ENCODE data around the gene ARHGAP4.

Gene ARHGAP4

DNA sequence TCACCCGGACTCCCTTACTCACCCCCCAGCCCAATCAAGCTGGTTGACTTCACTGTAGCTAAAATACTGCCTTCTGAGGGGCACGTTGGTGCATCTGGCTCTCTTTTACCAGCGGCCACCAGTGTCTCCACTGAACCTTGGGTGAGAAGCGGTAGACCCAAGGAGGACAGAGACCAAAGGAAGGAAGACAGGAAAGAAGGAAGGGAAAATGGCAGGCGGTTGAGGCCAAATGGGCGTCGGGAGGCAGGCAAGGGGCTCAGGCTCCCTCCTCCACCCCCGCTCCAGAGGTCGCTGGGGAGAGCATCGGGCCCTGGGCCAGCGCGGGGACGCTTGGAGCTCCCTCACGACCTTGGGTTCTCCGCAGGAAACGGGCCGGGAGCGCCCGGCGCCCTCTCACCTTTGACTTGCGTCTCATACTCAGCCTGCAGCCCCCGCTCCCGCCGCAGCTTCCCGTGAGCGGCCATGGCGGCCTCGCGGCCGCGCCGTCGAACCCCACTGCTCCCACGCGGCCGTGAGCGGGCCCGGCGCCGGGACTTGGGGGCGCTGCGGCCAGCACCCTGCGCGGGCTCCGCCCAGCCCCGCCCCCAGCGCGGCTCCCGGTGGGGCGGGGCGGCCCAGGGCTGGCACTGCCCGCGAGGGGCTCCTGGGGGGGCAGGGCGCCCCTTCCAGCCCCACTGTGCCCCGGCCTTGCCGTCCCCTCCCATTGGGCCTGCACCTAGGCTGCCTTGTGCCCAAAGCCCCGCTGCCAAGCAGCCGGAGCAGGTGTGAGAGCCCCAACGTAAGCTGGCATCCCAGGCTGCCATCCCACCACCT is at the start of gene ARHGAP4:
TSS of gene ARHGAP4 (minus strand) at position 526 of the 813 bp plus-strand sequence. CDS start at position 464, 62 bp downstream.
- H3K4me3 ChIP-seq (ENCODE audit: low read length): peak within 1 kb of the TSS; percentile 74
- TF ChIP-seq ZNF274 (IDR thresholded peaks at IDR 0.05; ENCODE audit: low read depth, low read length): no peak

DNA sequence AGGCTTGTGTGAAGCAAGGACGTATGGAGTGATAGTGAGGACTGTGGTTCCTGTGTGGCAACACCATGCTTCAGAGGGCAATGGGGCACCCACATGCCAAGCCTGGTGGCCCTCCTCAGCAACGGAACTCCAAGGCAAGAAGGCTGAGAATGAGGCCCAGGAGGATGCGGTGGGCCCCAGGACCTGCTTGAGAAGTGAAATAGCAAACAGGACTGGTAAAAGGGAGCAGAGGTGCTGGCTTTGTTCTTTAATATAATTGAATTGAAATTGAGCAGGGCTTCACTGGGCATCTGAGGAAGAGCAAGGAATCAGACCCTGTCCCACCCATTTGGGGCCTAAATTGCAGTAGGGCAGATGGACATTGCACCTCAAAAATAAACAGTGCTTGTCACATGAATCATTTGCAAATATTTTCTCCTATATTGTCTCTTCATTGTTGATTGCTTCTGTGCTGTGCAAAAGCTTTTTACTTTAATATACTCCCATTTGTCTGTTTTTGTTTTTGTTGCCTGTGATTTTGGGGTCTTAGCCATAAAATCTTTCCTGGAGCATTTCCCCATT is 48.7 kb upstream of the ARHGAP4 start:
- TF ChIP-seq ZNF274 (IDR thresholded peaks at IDR 0.05; ENCODE audit: low read depth, low read length): no peak
- H3K4me3 ChIP-seq (ENCODE audit: low read length): no peak overlapping the region

DNA sequence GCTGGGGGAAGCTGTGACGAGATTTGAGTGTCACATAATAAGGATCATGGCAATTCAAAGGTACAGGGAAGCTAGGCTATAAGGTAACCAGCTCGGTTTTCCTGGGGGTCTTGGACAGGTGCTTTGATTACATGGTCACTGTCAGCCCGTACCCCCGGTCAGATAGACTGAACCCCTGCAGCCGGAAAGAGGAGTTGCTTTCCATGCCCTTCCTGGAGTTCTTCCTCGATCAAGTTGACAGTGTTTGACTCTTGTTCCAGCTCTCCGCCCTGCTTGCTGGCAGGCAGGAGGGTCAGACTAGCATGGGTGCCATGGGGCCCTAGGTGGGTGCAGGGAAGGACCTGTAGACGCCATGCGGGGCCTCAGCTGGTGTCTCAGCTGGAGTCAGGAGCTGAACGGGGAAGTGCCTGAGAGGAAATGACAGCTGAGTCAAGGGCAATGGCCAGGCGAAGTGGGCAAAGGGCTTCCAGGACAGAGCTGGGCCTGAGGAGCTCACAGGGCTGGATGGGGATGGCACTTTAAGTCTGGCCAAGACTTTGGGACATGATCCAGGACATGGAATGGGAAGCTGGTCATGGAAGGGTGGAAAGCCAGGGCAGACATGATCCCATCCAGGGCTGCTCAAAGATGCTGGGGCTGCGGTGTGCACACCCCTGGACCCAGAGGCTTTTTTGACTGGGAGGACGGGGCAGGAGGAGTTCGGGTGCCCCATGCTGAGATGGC is 48.1 kb upstream of the ARHGAP4 start:
- H3K4me3 ChIP-seq (ENCODE audit: low read length): no peak overlapping the region; the same call in 1 of the 2 replicates
- no peak for TF ChIP-seq ZNF274 (IDR thresholded peaks at IDR 0.05; ENCODE audit: low read depth, low read length)

GRCh38 chrX:153973127-153974002 is 47.3 kb upstream of the ARHGAP4 start:
- peak overlapping the region; percentile 85 for H3K4me3 ChIP-seq (ENCODE audit: low read length)
- no peak for TF ChIP-seq ZNF274 (IDR thresholded peaks at IDR 0.05; ENCODE audit: low read depth, low read length)

DNA sequence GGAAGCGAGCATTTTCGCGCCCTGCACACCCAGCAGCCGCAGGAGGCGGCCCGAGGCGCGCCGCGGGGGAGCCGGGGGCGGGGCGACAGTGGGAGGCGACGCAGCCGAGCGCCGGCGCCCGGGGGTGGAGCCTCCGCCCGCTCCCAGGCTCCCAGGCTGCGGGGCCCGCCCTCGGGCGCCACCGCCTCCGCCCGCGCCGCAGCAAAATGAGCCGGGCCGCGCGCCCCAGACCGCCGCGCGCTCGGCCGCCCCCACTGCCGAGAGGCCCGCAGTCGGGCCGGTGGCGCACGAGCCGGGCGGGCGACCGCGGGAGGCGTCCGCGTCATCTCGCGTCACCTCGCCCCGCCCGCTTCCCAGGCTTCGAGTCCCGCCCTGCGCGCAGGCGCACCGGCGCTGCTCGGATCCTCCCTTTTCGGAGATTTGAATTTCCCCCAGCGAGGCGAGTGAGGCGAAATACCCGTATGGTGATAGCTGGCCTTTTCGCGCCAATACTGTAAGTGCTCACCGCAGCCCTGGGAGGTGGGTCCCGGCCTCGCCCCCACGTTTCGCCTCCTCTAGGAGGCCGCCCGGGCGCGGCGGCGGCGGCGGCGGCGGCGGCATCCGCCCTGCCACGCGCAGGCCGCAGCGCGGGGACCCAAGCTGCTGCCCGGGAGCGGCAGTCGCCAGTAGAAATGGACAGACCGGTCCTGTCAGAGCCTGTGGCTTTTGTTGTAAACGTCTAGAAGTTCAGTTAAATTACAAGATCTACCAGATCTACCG is 46.5 kb upstream of the ARHGAP4 start, which contains the start of gene TMEM187:
TSS of gene TMEM187 (plus strand) at position 387 of the 759 bp plus-strand sequence. CDS start 9,309 bp downstream, outside the sequence.
- TF ChIP-seq ZNF274 (IDR thresholded peaks at IDR 0.05; ENCODE audit: low read depth, low read length): no peak
- peak within 1 kb of the TSS; percentile 85 for H3K4me3 ChIP-seq (ENCODE audit: low read length)

GRCh38 chrX:153971450-153972367 is 45.6 kb upstream of the ARHGAP4 start, which contains the start of gene HCFC1:
TSS of gene HCFC1 (minus strand) at chrX:153971818. CDS start at chrX:153970840, 978 bp downstream.
- H3K4me3 ChIP-seq (ENCODE audit: low read length): peak within 1 kb of the TSS; percentile 85
- TF ChIP-seq ZNF274 (IDR thresholded peaks at IDR 0.05; ENCODE audit: low read depth, low read length): no peak

DNA sequence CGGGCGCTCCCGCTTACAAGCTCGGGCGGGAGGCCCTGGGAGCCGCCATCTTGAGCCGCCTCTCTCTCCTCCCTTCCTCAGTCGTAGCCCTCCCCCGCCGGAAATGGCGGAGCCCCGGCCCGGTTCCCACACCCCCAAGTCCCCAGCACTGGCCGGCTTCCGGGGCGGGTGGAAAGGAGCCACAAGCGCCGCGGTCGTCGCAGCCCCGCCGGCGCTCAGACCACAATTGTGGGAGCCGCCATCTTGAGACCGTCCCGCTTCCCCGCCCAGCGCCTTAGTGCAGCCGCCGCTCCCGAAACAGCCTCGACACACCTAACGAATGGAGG is 45.0 kb upstream of the ARHGAP4 start:
- TF ChIP-seq ZNF274 (IDR thresholded peaks at IDR 0.05; ENCODE audit: low read depth, low read length): no peak
- H3K4me3 ChIP-seq (ENCODE audit: low read length): peak overlapping the region; percentile 85

DNA sequence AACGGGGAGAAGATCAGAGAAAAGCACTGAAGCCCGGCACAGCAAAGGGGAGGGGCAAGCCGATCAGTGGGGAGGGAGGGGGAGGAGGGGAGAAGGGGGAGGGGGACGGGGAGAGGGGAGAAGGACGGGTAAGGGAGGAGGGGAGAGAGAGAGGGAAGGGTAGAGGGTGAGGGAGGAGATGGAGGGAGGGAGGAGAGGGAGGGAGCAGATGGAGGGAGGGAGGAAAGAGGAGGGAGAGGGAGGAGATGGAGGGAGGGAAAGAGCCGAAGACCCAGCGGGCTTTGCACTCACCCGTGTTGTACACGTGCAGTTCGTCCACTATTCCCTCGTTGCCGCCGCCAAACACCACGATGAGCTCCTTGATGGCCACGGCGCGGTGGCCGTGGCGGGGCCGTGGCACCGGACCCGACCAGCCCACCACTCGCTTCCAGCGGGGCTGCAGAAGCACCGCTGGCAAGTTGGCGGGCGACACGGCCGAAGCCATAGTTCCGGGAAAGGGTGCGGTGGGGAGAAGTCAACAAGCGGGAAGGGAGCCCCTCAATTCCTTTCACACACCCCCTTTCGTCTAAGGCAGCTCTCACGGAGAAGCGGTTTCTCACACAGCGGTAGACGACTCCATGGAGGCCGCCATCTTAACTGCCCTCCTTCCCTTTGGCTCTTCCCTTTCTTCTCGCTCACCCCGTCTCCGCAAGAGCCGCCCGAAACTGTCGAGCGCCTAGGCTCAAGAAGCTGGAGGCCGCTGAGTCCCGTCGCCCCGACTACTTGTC is 44.5 kb upstream of the ARHGAP4 start:
- TF ChIP-seq ZNF274 (IDR thresholded peaks at IDR 0.05; ENCODE audit: low read depth, low read length): no peak

GRCh38 chrX:153969904-153970356 is 43.9 kb upstream of the ARHGAP4 start:
- no peak for TF ChIP-seq ZNF274 (IDR thresholded peaks at IDR 0.05; ENCODE audit: low read depth, low read length)

More for the DNA sequence above, 44.5 kb upstream of the ARHGAP4 start:
- H3K4me3 ChIP-seq (ENCODE audit: low read length): peak overlapping the region; percentile 85

DNA sequence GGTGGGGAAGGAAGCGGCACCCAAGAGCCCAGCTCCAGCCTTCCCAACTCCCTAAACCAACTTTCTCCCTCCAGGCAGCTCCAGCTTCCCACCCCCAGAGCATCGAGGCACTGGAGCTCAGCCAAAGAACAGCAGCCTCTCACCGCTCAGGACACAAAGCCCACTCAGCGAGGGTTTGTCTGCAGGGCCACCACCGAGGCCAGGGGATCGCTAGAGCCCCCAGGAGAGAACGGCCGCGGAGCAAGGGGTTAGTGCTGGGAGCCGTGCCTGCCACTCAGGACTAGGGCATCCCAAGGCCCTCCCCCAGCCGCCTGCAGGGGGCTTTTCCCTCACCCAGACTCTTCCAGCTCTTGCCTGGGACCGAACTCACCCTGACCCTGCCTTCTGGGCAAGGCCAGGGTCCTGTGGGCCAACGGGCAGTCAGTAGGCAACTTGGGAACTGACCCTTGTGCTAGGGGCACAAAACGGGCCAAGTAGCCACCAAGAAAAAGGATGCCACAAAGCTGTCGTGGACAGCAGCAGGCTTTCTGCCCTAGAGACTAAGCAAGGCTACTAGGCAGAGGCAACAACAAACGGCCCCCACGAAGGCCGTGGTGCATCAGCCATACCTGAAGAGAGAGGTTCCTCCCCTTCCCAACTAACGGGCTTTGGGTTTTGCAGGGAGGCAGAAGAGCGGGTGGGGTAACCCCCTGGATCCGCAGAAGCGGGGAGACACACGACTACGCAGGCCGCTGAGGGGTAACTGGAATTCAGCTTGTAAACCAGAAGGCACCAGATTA is 43.2 kb upstream of the ARHGAP4 start:
- TF ChIP-seq ZNF274 (IDR thresholded peaks at IDR 0.05; ENCODE audit: low read depth, low read length): no peak
- peak overlapping the region; percentile 85 for H3K4me3 ChIP-seq (ENCODE audit: low read length)

More at GRCh38 chrX:153969904-153970356, 43.9 kb upstream of the ARHGAP4 start:
- H3K4me3 ChIP-seq (ENCODE audit: low read length): peak overlapping the region; percentile 85
